Heart left ventricle (tissue), 16 donors: ENCODE results near the gene OPHN1. TPM values are rescaled to one million over a fixed set of nuclear protein-coding genes. Genes with fewer than 3 reads are reported as not detected.

ENCODE experiments used
- ATAC-seq, 4 donors: fragments of 200-7000 bp; cut with Tn5 transposase; one replicate each; pipeline ENCODE4 v1.9.1; 2020 to 2022; ENCODE audit warnings: moderate library complexity in 4 of 4, mild to moderate bottlenecking in 3 of 4, moderate number of reproducible peaks in 1 of 4
- DNase-seq, 5 donors: peaks; one replicate each; pipeline ENCODE4 v3.0.0-alpha.2; 2020
- H3K27ac ChIP-seq, 12 donors: fragments of 200-600 bp; sonication (generic) in 4 of 12; one replicate each; pipeline versions ENCODE4 v1.5.0 to v1.8.0; 2016 to 2022; ENCODE audit warnings: mild to moderate bottlenecking in 2 of 12
- H3K27me3 ChIP-seq, 9 donors: fragments of 200-600 bp; sonication (generic) in 2 of 9; one replicate each; pipeline versions ENCODE4 v1.5.1 to v1.8.0; 2016 to 2022; ENCODE audit warnings: mild to moderate bottlenecking in 3 of 9
- H3K36me3 ChIP-seq, 9 donors: fragments of 200-600 bp; sonication (generic) in 2 of 9; one replicate each; pipeline versions ENCODE4 v1.5.0 to v1.8.0; 2018 to 2022; ENCODE audit warnings: mild to moderate bottlenecking in 2 of 9
- H3K4me1 ChIP-seq, 12 donors: fragments of 200-600 bp; sonication (generic) in 4 of 12; one replicate each; pipeline versions ENCODE4 v1.5.0 to v1.8.0; 2016 to 2022; ENCODE audit warnings: mild to moderate bottlenecking in 3 of 12
- H3K4me3 ChIP-seq, 12 donors: fragments of 200-600 bp; sonication (generic) in 4 of 12; one replicate each; pipeline versions ENCODE4 v1.5.0 to v1.8.0; 2017 to 2022; ENCODE audit warnings: mild to moderate bottlenecking in 9 of 12, moderate library complexity in 4 of 12
- H3K9me3 ChIP-seq, 12 donors: fragments of 200-600 bp; sonication (generic) in 4 of 12; one replicate each; pipeline versions ENCODE4 v1.5.0 to v1.8.0; 2016 to 2022; ENCODE audit warnings: mild to moderate bottlenecking in 1 of 12
- POLR2A ChIP-seq, 2 donors: fragments of 450-650 bp; IDR thresholded peaks; one replicate each; pipeline ENCODE4 v1.6.1; 2017; ENCODE audit warnings: antibody characterized with exemption in 2 of 2, mild to moderate bottlenecking in 2 of 2, moderate library complexity in 2 of 2
- WGBS, 4 donors: extraction: QIAGEN DNeasy Blood & Tissue Kit in 2 of 4; methylation state at CpG; one replicate each; pipeline versions ENCODE4 v1.1.5 to v1.1.7; 2013 to 2018; 5-methylcytosine and 5-hydroxymethylcytosine counted together
- intact Hi-C, 10 donors: fragments of 100-400 bp; cut with DNase I; formaldehyde crosslinking; loops; one replicate each; pipeline versions ENCODE4 v1.11.1 to v1.14.2; 2022
- polyA plus RNA-seq, 2 donors: library from polyadenylated mRNA; stranded (reverse); fragments of 200-250 nt; gene quantifications; one replicate each; pipeline ENCODE4 v1.2.3, GENCODE V29; 2013
- total RNA-seq, 9 donors: library from RNA; depleted of rRNA in 2 of 9; stranded (reverse); fragments of >200 nt in 2 of 9; fragmentation: NEBNext Ultra II Directional in 3 of 9; extraction: Animal tissue kit (Norgen Biotek cat#: 25700) in 3 of 9; gene quantifications; one replicate each; pipeline versions ENCODE4 v1.1.0 to v1.2.4, GENCODE V29; 2016 to 2023
- TF ChIP-seq, protein P1 (sequence below), 12 donors: fragments of 200-600 bp; sonication (generic) in 4 of 12; IDR thresholded peaks; one replicate each; pipeline versions ENCODE4 v1.5.0 to v1.8.0; 2018 to 2022; ENCODE audit warnings: antibody characterized with exemption in 12 of 12, mild to moderate bottlenecking in 5 of 12
- donor health status: ischemic (EF 13 %, LVEDD 7.1; RV severe dilation, severe dysfunction).
- donor health status: healthy with polysubstance abuse.
- donor health status: DM: no; HTN: yes; CAD: no.
- donor health status: DM: no; HTN: no; CAD: no.
- donor health status: ischemic (EF 25% LVEDD 6.9; RV normal size, moderate dysfunction).
- donor health status: ischemic (EF 25% LVEDD 5.7; RV mildly dilated, moderate dysfunction).
- donor health status: healthy.
- donor health status: DM: yes; HTN: yes; CAD: no.
- donor health status: ischemic (EF 35%, LVEDD 5.7; RV mildly dilated, moderate dysfunction).
- donor health status: nonischemic (EF 11% LVEDD 7.7; RV severe dilation, severe dysfunction).
- donor health status: DM: yes; HTN: yes; CAD: no.
- donor health status: PGD.
- donor health status: ischemic (EF 29% LVEDD 5.4; RV normal size, mild dysfunction).
- donor health status: nonischemic (EF 23%, LVEDD 6.1; RV moderate dilation, normal function).

Gene OPHN1
- total and polyA plus RNA-seq, 11 donors, result 0.95 to 9.6 (median 5.7) TPM

DNA sequence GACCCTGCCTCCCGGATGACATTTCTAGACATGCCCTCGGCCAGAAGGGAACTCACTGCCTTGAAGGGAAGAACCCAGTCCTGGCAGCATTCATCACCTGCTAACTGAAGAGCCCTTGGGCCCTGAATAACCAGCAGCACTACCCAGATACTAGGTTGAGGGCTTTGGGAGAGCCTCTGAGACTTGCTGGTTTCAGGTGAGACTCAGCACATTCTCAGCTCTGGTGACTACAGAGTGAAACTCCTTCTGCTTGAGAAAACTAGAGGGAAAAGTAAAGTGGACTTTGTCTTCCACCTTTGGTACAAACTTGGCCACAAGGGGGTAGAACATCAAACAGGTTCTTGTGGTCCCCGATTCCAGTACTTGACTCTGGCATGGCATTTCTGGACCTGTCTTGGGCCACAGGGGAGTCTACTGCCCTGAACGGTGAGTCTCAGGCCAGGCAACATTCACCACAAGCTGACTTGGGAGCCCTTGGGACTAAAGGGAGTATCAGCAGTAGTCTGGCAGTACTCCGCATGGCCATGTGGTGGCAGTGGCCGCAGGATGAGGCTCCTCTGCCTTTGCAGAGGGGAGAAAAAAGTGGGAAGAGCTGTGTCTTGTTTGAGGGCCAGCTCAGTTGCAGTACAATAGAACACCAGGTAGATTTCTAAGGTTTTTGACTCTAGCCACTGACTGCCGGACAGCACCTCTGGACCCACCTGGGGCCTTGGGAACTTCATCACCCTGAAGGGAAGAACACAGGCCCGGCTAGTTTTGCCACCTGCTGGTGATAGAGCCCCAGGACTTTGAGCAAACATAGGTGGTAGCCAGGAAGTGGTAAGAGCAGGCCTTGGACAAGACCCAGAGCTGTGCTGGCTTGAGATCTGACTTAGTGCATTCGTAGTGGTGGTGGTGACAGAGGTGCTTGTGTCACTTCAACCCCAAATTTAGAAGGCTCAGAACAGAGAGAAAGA, 414.8 kb downstream of the OPHN1 start:
- Histone ChIP-seq H3K9me3 (peaks cover 0 to 4% (median 0%) of the 10 kb centered on the region in 12 donors), H3K4me3 (no peak overlapping the region)
- intact Hi-C loops, result no loop called here

GRCh38 chrX:67998540-67998939, 434.8 kb downstream of the OPHN1 start:
- Histone ChIP-seq H3K27ac (no peak overlapping the region), H3K27me3 (no peaks in the 10 kb centered on the region), H3K4me1 (no peaks in the 10 kb centered on the region), H3K36me3 (no peaks in the 10 kb centered on the region), H3K9me3 (peaks cover 0 to 45% (median 15%) of the 10 kb centered on the region in 12 donors), H3K4me3 (no peak overlapping the region)
- intact Hi-C loops, result no loop called here
- TF ChIP-seq, protein P1, sequence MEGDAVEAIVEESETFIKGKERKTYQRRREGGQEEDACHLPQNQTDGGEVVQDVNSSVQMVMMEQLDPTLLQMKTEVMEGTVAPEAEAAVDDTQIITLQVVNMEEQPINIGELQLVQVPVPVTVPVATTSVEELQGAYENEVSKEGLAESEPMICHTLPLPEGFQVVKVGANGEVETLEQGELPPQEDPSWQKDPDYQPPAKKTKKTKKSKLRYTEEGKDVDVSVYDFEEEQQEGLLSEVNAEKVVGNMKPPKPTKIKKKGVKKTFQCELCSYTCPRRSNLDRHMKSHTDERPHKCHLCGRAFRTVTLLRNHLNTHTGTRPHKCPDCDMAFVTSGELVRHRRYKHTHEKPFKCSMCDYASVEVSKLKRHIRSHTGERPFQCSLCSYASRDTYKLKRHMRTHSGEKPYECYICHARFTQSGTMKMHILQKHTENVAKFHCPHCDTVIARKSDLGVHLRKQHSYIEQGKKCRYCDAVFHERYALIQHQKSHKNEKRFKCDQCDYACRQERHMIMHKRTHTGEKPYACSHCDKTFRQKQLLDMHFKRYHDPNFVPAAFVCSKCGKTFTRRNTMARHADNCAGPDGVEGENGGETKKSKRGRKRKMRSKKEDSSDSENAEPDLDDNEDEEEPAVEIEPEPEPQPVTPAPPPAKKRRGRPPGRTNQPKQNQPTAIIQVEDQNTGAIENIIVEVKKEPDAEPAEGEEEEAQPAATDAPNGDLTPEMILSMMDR (IDR thresholded peaks at IDR 0.05), result no peak
- no peak for TF ChIP-seq POLR2A (IDR thresholded peaks at IDR 0.05)
- ATAC-seq (no peak), DNase-seq (no peak)

More for the DNA sequence above, 414.8 kb downstream of the OPHN1 start:
- ATAC-seq (peak in 1 of 4 donors; percentile 29), DNase-seq (peak in 2 of 5 donors; percentile 6 to 29)
- Histone ChIP-seq H3K27ac (no peak overlapping the region), H3K4me1 (no peaks in the 10 kb centered on the region), H3K27me3 (no peaks in the 10 kb centered on the region), H3K36me3 (no peaks in the 10 kb centered on the region)
- TF ChIP-seq POLR2A (IDR thresholded peaks at IDR 0.05), result no peak
- TF ChIP-seq, protein P1 (IDR thresholded peaks at IDR 0.05), result peak in 8 of 12 donors; percentile 8 to 32 (median 12)
- 51 to 62% (median 61%) methylated on average over 9 of the region's 9 CpGs for WGBS, 4 donors

Other genes starting within 250 kb of the OPHN1 start
- 10 to 100 TPM; 14.9 to 35.2 (median 31.1) TPM for gene YIPF6, start 65.6 kb upstream of the OPHN1 start, total RNA-seq
- 10 to 100 TPM in 1 of 2 donors, 1 to 10 TPM in 1; 8.6 to 14.4 TPM for gene YIPF6, start 65.6 kb upstream of the OPHN1 start, polyA plus RNA-seq
- 10 to 100 TPM in 3 of 9 donors, 1 to 10 TPM in 6; 5.6 to 17.5 (median 7.1) TPM for gene STARD8, start 214.2 kb upstream of the OPHN1 start, total RNA-seq
- gene STARD8, start 214.2 kb upstream of the OPHN1 start, polyA plus RNA-seq, result 1 to 10 TPM; 4.2 to 6.5 TPM